ENCODE results near the gene RGS2. TPM values are rescaled to one million over a fixed set of nuclear protein-coding genes. Genes with fewer than 3 reads are reported as not detected.

RGS2 gene
- total RNA-seq, 1 donor from 2014 or later, result 6.3 TPM

- TF ChIP-seq CTCF (conservative IDR thresholded peaks at IDR 0.05; ENCODE audit: low read depth, low read length), result no peak
- no peak overlapping the region for H3K4me3 ChIP-seq (ENCODE audit: low read depth, low read length)
- no peak for DNase-seq (ENCODE audit: low read depth)
These were observed 26.3 kb downstream of the RGS2 start for GRCh38 chr1:192835116-192835515.

GRCh38 chr1:192839162-192840066 lies 30.6 kb downstream of the RGS2 start:
- TF ChIP-seq CTCF (conservative IDR thresholded peaks at IDR 0.05; ENCODE audit: low read depth, low read length), result no peak
- no peak overlapping the region for H3K4me3 ChIP-seq (ENCODE audit: low read depth, low read length)
- DNase-seq (ENCODE audit: low read depth), result no peak

GRCh38 chr1:192844360-192844759 lies 35.5 kb downstream of the RGS2 start:
- no peak for TF ChIP-seq CTCF (conservative IDR thresholded peaks at IDR 0.05; ENCODE audit: low read depth, low read length)
- no peak for DNase-seq (ENCODE audit: low read depth)
- no peak overlapping the region for H3K4me3 ChIP-seq (ENCODE audit: low read depth, low read length)

GRCh38 chr1:192846950-192847349 lies 38.1 kb downstream of the RGS2 start:
- no peak overlapping the region for H3K4me3 ChIP-seq (ENCODE audit: low read depth, low read length)
- no peak for DNase-seq (ENCODE audit: low read depth)
- TF ChIP-seq CTCF (conservative IDR thresholded peaks at IDR 0.05; ENCODE audit: low read depth, low read length), result no peak

- TF ChIP-seq CTCF (conservative IDR thresholded peaks at IDR 0.05; ENCODE audit: low read depth, low read length), result no peak
- H3K4me3 ChIP-seq (ENCODE audit: low read depth, low read length), result no peak overlapping the region
- DNase-seq (ENCODE audit: low read depth), result no peak
These were observed 40.2 kb downstream of the RGS2 start for GRCh38 chr1:192849011-192849410.

GRCh38 chr1:192849442-192849841 lies 40.6 kb downstream of the RGS2 start:
- no peak for DNase-seq (ENCODE audit: low read depth)
- H3K4me3 ChIP-seq (ENCODE audit: low read depth, low read length), result no peak overlapping the region
- no peak for TF ChIP-seq CTCF (conservative IDR thresholded peaks at IDR 0.05; ENCODE audit: low read depth, low read length)

Measured in epithelial cell of proximal tubule (primary cell).